NCI-H774 (cell line): ENCODE data around the gene ZDHHC9.

ENCODE experiments used
- DNase-seq: peaks from one replicate; lab custom pipeline; 2025; lab: John Stamatoyannopoulos, UW

ZDHHC9 gene

GRCh38 chrX:129823115-129823514, 20.6 kb downstream of the ZDHHC9 start:
- DNase-seq = no peak

GRCh38 chrX:129818123-129818522, 25.6 kb downstream of the ZDHHC9 start:
- DNase-seq = no peak

GRCh38 chrX:129813662-129814368, 29.9 kb downstream of the ZDHHC9 start:
- DNase-seq = no peak

GRCh38 chrX:129808829-129809796, 34.6 kb downstream of the ZDHHC9 start:
- DNase-seq = no peak

GRCh38 chrX:129808158-129808828, 35.4 kb downstream of the ZDHHC9 start:
- no peak for DNase-seq

- no peak for DNase-seq
Observed at GRCh38 chrX:129804806-129805205, 38.9 kb downstream of the ZDHHC9 start.

GRCh38 chrX:129802863-129803262, 40.8 kb downstream of the ZDHHC9 start:
- no peak for DNase-seq

GRCh38 chrX:129800186-129800585, 43.5 kb downstream of the ZDHHC9 start:
- no peak for DNase-seq

GRCh38 chrX:129798888-129799287, 44.8 kb downstream of the ZDHHC9 start:
- DNase-seq = no peak

- DNase-seq = no peak
Observed at GRCh38 chrX:129798456-129798855, 45.2 kb downstream of the ZDHHC9 start.

GRCh38 chrX:129797251-129797906, 46.3 kb downstream of the ZDHHC9 start:
- no peak for DNase-seq

GRCh38 chrX:129795584-129795983, 48.1 kb downstream of the ZDHHC9 start:
- no peak for DNase-seq

GRCh38 chrX:129793604-129794191, 50.0 kb downstream of the ZDHHC9 start:
- DNase-seq = no peak

- DNase-seq = no peak
Observed at GRCh38 chrX:129792586-129793291, 50.9 kb downstream of the ZDHHC9 start.

GRCh38 chrX:129791961-129792570, 51.6 kb downstream of the ZDHHC9 start:
- no peak for DNase-seq

- no peak for DNase-seq
Observed at GRCh38 chrX:129791336-129791735, 52.4 kb downstream of the ZDHHC9 start.

- DNase-seq = no peak
Observed at GRCh38 chrX:129790808-129791207, 52.9 kb downstream of the ZDHHC9 start.

GRCh38 chrX:129790146-129790545, 53.5 kb downstream of the ZDHHC9 start:
- DNase-seq = no peak

GRCh38 chrX:129788527-129788926, 55.2 kb downstream of the ZDHHC9 start:
- no peak for DNase-seq

- DNase-seq = no peak
Observed at GRCh38 chrX:129787336-129788055, 56.2 kb downstream of the ZDHHC9 start.
